Mononuclear cell (primary cell): ENCODE results near the gene FAM13A. TPM values are rescaled to one million over a fixed set of nuclear protein-coding genes. Genes with fewer than 3 reads are reported as not detected.

Experiments used
- H3K27me3 ChIP-seq: 2 replicates; pipeline ENCODE4 v1.6.0; 2011; ENCODE audit warnings: low read length, control low read depth; ENCODE audit not compliant: insufficient read depth
- H3K4me1 ChIP-seq: 2 replicates; pipeline ENCODE4 v1.5.1; 2011; ENCODE audit warnings: mild to moderate bottlenecking, low read length, control low read depth; ENCODE audit not compliant: insufficient read depth
- H3K4me3 ChIP-seq: 2 replicates; pipeline ENCODE4 v1.5.1; 2011; ENCODE audit warnings: mild to moderate bottlenecking, low read length, moderate library complexity
- H3K9me3 ChIP-seq: 2 replicates; pipeline ENCODE4 v1.5.1; 2011; ENCODE audit warnings: low read depth, mild to moderate bottlenecking, control low read depth, low read length
- total RNA-seq: library from RNA; depleted of rRNA; stranded (reverse); fragments of >200 nt; gene quantifications from one replicate; pipeline ENCODE4 v1.2.3, GENCODE V29; 2012

The FAM13A gene
- total RNA-seq, 1 donor, result 7.9 TPM

DNA sequence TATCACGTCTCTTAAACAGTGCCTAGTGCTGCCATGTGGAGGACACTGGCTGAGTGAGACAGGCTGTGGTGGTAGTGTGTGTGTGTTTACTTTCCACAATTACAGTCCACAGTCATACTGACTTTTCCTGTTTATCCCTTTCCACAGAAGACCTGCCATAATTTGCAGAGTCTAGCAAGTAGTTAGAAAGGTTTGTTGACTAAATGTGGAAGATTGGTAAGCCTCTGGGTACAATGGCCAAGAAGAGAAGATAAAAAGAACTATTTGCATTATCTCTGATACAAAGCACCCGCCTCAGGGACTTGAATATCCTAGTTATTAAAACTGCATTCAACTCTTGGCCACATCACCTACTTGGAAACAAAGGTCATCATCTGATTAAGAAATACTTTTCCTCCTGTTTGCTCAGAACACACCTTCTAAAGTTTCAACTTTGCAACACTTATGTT lies 89.1 kb downstream of the FAM13A start:
- Histone ChIP-seq H3K9me3 (no peaks in the 10 kb centered on the region), H3K27me3 (no peaks in the 10 kb centered on the region), H3K4me3 (no peak overlapping the region), H3K4me1 (peaks cover 11% of the 10 kb centered on the region)

DNA sequence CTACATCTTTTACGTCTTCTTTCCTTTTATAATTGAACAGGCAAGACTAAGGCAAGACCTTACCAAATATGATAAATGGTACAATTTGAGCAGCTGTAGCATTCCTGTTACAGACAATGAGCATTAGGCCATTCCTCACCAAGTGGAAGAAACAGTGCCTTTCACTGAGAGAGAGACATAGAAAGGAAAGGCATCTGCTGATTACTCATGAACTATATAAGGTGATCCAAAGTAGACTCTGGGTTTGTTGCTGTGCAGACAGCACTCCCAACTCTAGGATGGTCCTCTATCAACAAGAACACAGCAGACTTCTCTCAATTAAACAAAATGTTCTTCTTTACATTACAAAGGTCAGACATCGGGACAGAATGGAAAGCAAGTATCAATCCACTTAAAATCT lies 91.9 kb downstream of the FAM13A start:
- H3K9me3 ChIP-seq, result no peaks in the 10 kb centered on the region
- peaks cover 29% of the 10 kb centered on the region for H3K4me1 ChIP-seq
- H3K4me3 ChIP-seq, result no peak overlapping the region
- no peaks in the 10 kb centered on the region for H3K27me3 ChIP-seq

GRCh38 chr4:88964450-88964849 lies 92.5 kb downstream of the FAM13A start:
- H3K4me3 ChIP-seq, result no peak overlapping the region
- no peaks in the 10 kb centered on the region for H3K9me3 ChIP-seq
- peaks cover 35% of the 10 kb centered on the region for H3K4me1 ChIP-seq
- no peaks in the 10 kb centered on the region for H3K27me3 ChIP-seq

DNA sequence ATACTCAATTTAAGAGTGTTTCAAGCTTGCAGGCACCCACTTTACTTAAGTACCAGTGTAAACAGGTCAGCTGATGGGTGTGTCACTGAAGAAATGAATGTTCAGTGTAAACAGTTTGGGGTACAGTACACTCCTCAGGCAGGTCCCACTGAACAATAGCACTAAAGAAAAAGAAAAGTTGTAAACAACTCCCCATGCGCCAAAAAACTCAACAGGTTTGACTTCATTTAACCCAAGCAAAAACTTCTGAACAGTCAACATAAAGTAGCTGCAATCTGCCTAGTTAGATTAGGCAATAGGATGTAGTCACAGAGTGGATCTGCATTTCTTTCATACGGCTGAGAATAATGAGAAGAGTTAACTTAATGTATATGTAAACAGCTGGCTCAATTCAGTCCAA lies 93.2 kb downstream of the FAM13A start:
- Histone ChIP-seq H3K27me3 (no peaks in the 10 kb centered on the region), H3K9me3 (no peaks in the 10 kb centered on the region), H3K4me3 (no peak overlapping the region), H3K4me1 (peaks cover 40% of the 10 kb centered on the region)

- no peak overlapping the region for H3K4me3 ChIP-seq
- H3K27me3 ChIP-seq, result no peaks in the 10 kb centered on the region
- no peaks in the 10 kb centered on the region for H3K9me3 ChIP-seq
- H3K4me1 ChIP-seq, result peaks cover 55% of the 10 kb centered on the region
Observed at GRCh38 chr4:88962396-88962795, 94.6 kb downstream of the FAM13A start.

GRCh38 chr4:88960576-88960975 lies 96.4 kb downstream of the FAM13A start:
- Histone ChIP-seq H3K27me3 (no peaks in the 10 kb centered on the region), H3K4me3 (no peak overlapping the region), H3K9me3 (no peaks in the 10 kb centered on the region), H3K4me1 (peaks cover 69% of the 10 kb centered on the region)

DNA sequence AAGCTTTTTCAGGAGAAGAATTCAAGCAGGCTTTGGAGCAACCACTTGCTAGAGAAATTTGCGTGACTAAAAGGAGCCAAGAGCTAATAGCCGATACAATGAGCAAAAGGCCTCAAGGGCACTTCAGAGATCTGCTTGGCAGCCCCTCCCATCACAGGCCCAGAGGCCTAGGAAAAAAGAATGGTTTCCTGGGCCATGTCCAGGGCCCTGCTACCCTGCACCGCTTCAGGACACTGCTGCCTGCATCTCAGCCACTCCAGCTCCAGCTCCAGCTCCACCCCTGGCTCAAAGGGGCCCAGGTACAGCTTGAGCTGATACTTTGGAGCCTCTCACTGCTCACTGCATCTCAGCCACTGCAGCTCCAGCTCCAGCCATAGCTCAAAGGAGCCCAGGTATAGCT lies 98.9 kb downstream of the FAM13A start:
- Histone ChIP-seq H3K9me3 (no peaks in the 10 kb centered on the region), H3K27me3 (no peaks in the 10 kb centered on the region), H3K4me1 (peaks cover 77% of the 10 kb centered on the region), H3K4me3 (no peak overlapping the region)

DNA sequence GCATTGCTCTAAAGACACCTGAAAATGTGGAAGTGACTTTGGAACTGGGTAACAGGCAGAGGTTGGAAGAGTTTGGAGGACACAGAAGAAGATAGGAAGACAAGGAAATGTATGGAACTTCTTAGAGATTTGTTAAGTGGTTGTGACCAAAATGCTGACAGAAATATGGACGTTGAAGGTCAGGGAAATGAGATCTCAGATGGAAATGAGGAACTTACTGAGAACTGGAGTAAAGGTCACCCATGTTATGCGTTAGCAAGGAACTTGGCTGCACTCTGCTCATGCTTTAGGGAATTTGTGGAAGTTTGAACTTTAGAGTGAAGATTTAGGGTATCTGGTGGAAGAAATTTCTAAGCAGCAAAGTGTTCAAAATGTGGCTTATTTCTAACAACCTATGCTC lies 99.4 kb downstream of the FAM13A start:
- H3K9me3 ChIP-seq, result no peaks in the 10 kb centered on the region
- peaks cover 78% of the 10 kb centered on the region for H3K4me1 ChIP-seq
- H3K27me3 ChIP-seq, result no peaks in the 10 kb centered on the region
- H3K4me3 ChIP-seq, result no peak overlapping the region

GRCh38 chr4:88955580-88956380 lies 101.2 kb downstream of the FAM13A start:
- Histone ChIP-seq H3K4me1 (peaks cover 68% of the 10 kb centered on the region), H3K9me3 (no peaks in the 10 kb centered on the region), H3K27me3 (no peaks in the 10 kb centered on the region), H3K4me3 (no peak overlapping the region)

DNA sequence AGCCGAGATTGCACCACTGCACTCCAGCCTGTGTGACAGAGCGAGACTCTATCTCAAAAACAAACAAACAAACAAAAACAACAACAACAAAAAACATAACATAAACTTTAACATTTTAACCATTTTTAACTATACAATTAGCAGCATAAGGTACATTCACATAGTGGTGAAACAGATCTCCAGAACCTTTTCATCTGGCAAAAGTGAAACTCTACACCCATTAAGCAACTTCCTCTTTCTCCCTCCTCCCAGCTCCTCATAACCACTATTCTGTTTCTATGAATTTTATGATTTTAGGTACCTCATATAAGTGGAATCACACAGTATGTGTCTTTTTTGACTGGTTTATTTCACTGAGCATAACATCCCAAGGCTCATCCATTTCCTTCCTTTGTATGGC lies 103.6 kb downstream of the FAM13A start:
- Histone ChIP-seq H3K9me3 (no peaks in the 10 kb centered on the region), H3K27me3 (no peaks in the 10 kb centered on the region), H3K4me1 (peaks cover 46% of the 10 kb centered on the region), H3K4me3 (no peak overlapping the region)

- Histone ChIP-seq H3K27me3 (no peaks in the 10 kb centered on the region), H3K4me3 (no peak overlapping the region), H3K4me1 (peaks cover 33% of the 10 kb centered on the region), H3K9me3 (no peaks in the 10 kb centered on the region)
Observed at GRCh38 chr4:88952081-88952480, 104.9 kb downstream of the FAM13A start.

DNA sequence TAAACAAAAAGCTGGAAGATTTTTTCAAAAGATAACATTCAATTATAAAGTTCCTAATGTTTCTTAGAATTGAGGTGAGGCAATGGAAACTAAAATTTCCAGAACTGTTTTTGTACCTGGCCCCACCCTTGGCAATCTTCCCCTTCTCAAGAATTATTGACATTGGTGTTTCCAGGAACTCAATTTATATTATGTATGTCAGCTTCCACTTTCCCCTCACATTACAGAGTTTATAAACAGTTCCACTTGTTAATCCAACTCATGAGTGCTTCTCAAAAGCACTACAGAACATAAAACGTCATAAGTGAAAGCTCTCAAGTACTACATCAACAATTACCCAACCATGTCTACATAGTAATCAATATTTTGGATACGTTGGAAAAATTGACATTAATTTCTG lies 107.4 kb downstream of the FAM13A start:
- H3K4me1 ChIP-seq, result peaks cover 18% of the 10 kb centered on the region
- H3K9me3 ChIP-seq, result no peaks in the 10 kb centered on the region
- no peaks in the 10 kb centered on the region for H3K27me3 ChIP-seq
- no peak overlapping the region for H3K4me3 ChIP-seq

- peaks cover 11% of the 10 kb centered on the region for H3K4me1 ChIP-seq
- H3K27me3 ChIP-seq, result no peaks in the 10 kb centered on the region
- no peak overlapping the region for H3K4me3 ChIP-seq
- no peaks in the 10 kb centered on the region for H3K9me3 ChIP-seq
Observed at GRCh38 chr4:88940506-88940905, 116.5 kb downstream of the FAM13A start.

DNA sequence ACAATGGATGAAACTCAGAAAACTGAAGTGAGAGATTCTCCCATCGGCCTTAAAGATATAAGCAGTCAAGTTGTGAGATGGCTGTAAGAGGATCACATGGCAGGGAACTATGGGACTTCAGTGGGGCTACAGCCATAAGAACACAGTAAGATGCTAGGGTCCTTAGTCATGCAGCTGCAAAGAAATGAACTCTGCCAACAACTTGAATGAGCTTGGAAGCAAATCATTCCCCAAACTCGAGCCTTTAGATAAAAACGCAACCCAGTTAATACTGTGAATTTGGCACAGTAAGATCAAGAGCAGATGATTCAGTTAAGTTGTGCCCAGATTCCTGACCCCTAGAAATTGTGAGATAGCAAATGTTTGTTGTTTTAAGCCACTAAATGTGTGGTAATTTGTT lies 117.3 kb downstream of the FAM13A start:
- Histone ChIP-seq H3K27me3 (no peaks in the 10 kb centered on the region), H3K9me3 (no peaks in the 10 kb centered on the region), H3K4me1 (peaks cover 11% of the 10 kb centered on the region), H3K4me3 (no peak overlapping the region)

GRCh38 chr4:88938138-88938537 lies 118.8 kb downstream of the FAM13A start:
- Histone ChIP-seq H3K9me3 (no peaks in the 10 kb centered on the region), H3K4me1 (peaks cover 11% of the 10 kb centered on the region)

DNA sequence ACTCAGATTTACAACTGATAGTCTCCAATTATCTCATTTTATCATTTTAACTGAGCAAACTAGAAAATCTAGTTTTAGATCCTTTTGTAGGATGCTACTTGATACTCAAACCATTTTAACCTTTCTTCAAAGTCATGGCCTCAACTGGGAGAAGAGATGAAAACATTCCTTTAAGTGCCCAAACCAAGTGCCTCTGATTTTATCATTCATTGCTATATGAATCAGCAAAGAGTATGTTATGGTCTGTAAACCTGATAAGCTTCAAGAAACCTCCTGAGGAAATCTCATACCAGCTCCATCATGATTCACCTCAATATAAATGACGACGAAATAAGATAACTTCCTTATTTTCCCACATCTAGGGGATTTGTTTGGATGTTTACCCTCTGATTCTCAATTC lies 119.9 kb downstream of the FAM13A start:
- no peaks in the 10 kb centered on the region for H3K27me3 ChIP-seq
- H3K9me3 ChIP-seq, result no peaks in the 10 kb centered on the region
- no peak overlapping the region for H3K4me3 ChIP-seq
- H3K4me1 ChIP-seq, result peaks cover 11% of the 10 kb centered on the region

More at GRCh38 chr4:88938138-88938537, 118.8 kb downstream of the FAM13A start:
- H3K4me3 ChIP-seq, result no peak overlapping the region
- no peaks in the 10 kb centered on the region for H3K27me3 ChIP-seq
